ENCODE results near the gene COL7A1.
"Not testable (repeated sequence)": the region's sequence is repeated elsewhere in the genome, so short reads cannot be mapped to it uniquely, and the experiment has no call there.

COL7A1 gene

GRCh38 chr3:48536785-48537184 is 58.3 kb downstream of the COL7A1 start:
- no peak for DNase-seq

- DNase-seq = no peak
Measured at GRCh38 chr3:48536116-48536515, 59.0 kb downstream of the COL7A1 start.

- DNase-seq = no peak
Measured at GRCh38 chr3:48535578-48535977, 59.6 kb downstream of the COL7A1 start.

GRCh38 chr3:48532977-48533337 is 62.2 kb downstream of the COL7A1 start:
- DNase-seq = no peak

- DNase-seq = no peak
Measured at GRCh38 chr3:48532271-48532976, 62.7 kb downstream of the COL7A1 start.

- not testable (repeated sequence) for DNase-seq
Measured at GRCh38 chr3:48530701-48531100, 64.4 kb downstream of the COL7A1 start.

- no peak for DNase-seq
Measured at GRCh38 chr3:48528754-48529153, 66.4 kb downstream of the COL7A1 start.

GRCh38 chr3:48528048-48528447 is 67.1 kb downstream of the COL7A1 start:
- no peak for DNase-seq

- no peak for DNase-seq
Measured at GRCh38 chr3:48524970-48525369, 70.2 kb downstream of the COL7A1 start.

GRCh38 chr3:48521635-48522034 is 73.5 kb downstream of the COL7A1 start:
- DNase-seq = no peak

- DNase-seq = no peak
Measured at GRCh38 chr3:48519277-48519643, 75.9 kb downstream of the COL7A1 start.

GRCh38 chr3:48518638-48519276 is 76.4 kb downstream of the COL7A1 start:
- no peak for DNase-seq

- no peak for DNase-seq
Measured at GRCh38 chr3:48518069-48518468, 77.1 kb downstream of the COL7A1 start.

- no peak for DNase-seq
Measured at GRCh38 chr3:48516571-48516970, 78.6 kb downstream of the COL7A1 start.

- DNase-seq = no peak
Measured at GRCh38 chr3:48514431-48515227, 80.5 kb downstream of the COL7A1 start.
